Lung (tissue), 12 donors: ENCODE results near the gene CHN2. TPM values are rescaled to one million over a fixed set of nuclear protein-coding genes. Genes with fewer than 3 reads are reported as not detected.

Experiments
- ATAC-seq: fragments of 200-7000 bp; cut with Tn5 transposase; one replicate; pipeline ENCODE4 v1.9.1; 2020; ENCODE audit warnings: moderate number of reproducible peaks; ENCODE audit not compliant: insufficient read depth, low FRiP score
- DNase-seq, 3 donors: peaks; one replicate each; pipeline ENCODE4 v3.0.0-alpha.2; 2013 to 2017
- H3K27ac ChIP-seq, 2 donors: one replicate each; pipeline ENCODE4 v1.5.1; 2013; ENCODE audit warnings: mild to moderate bottlenecking in 2 of 2, moderate library complexity in 2 of 2, control low read depth in 1 of 2, inconsistent platforms in 1 of 2, low read depth in 1 of 2, low read length in 1 of 2
- H3K27me3 ChIP-seq, 3 donors: one replicate each; pipeline ENCODE4 v1.5.1; 2013; ENCODE audit warnings: low read length in 2 of 3; ENCODE audit not compliant: control insufficient read depth in 3 of 3, insufficient read depth in 3 of 3
- H3K36me3 ChIP-seq, 4 donors: one replicate each; pipeline ENCODE4 v1.5.1; 2013; ENCODE audit warnings: low read length in 4 of 4, mild to moderate bottlenecking in 1 of 4, moderate library complexity in 1 of 4; ENCODE audit not compliant: control insufficient read depth in 4 of 4, insufficient read depth in 4 of 4
- H3K4me1 ChIP-seq, 5 donors: one replicate each; pipeline ENCODE4 v1.5.1; 2013; ENCODE audit warnings: low read length in 5 of 5, mild to moderate bottlenecking in 2 of 5, moderate library complexity in 1 of 5; ENCODE audit not compliant: control insufficient read depth in 5 of 5, insufficient read depth in 5 of 5
- H3K4me3 ChIP-seq: one replicate; pipeline ENCODE4 v1.5.1; 2013; ENCODE audit warnings: mild to moderate bottlenecking, control low read depth, moderate library complexity
- H3K9ac ChIP-seq, 2 donors: one replicate each; pipeline ENCODE4 v1.5.1; 2013; ENCODE audit warnings: low read length in 2 of 2, control low read depth in 1 of 2; ENCODE audit not compliant: insufficient read depth in 1 of 2
- H3K9me3 ChIP-seq, 4 donors: one replicate each; pipeline ENCODE4 v1.5.1; 2013; ENCODE audit warnings: low read length in 3 of 4, mild to moderate bottlenecking in 1 of 4, moderate library complexity in 1 of 4; ENCODE audit not compliant: control insufficient read depth in 4 of 4, insufficient read depth in 3 of 4
- WGBS, 2 donors: extraction: QIAGEN DNeasy Blood & Tissue Kit; methylation state at CpG; one replicate each; pipeline ENCODE4 v1.1.7; 2013; 5-methylcytosine and 5-hydroxymethylcytosine counted together
- polyA plus RNA-seq, 2 donors: library from polyadenylated mRNA; stranded (reverse); fragments of 200-250 nt; gene quantifications; one replicate each; pipeline ENCODE4 v1.2.1, GENCODE V29; 2013
- total RNA-seq, 2 donors: library from RNA; depleted of rRNA in 1 of 2; stranded (reverse); fragments of >200 nt in 1 of 2; gene quantifications; one replicate each; pipeline ENCODE4 v1.2.1, GENCODE V29; 2014 to 2021
- TF ChIP-seq, protein P1 (sequence below): IDR thresholded peaks from 2 replicates; pipeline ENCODE4 v1.5.1; 2012; ENCODE audit warnings: mild to moderate bottlenecking; ENCODE audit errors: control extremely low read depth, extremely low read depth
- donor health status: control.
- donor health status: control.
- donor health status: Bipolar disorder and iron deficiency.
- donor health status: healthy.
- donor health status: DM: yes; HTN: yes; CAD: no.

CHN2 gene
- total and polyA plus RNA-seq, 4 donors: 3.2 to 11.0 (median 6.7) TPM

DNA sequence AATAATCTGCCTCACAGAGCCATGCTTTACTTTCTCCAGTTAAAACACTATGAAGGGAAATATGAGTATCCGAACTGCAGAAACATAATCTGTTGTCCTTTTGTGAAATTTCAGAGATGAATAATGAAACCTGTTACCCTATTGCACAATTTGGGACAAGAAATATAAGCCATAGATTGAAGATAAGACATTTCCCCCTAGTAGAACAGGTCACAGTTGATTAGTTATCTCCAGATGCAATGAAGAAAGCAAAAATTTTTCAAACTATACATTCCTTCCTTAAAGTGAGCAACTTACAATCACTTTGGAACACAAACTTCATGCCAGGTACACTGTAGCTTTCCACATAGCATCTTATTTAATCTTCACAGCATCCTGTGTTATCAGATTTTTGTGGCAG, 2.3 kb upstream of the CHN2 start:
- DNase-seq: no peak
- Histone ChIP-seq H3K36me3 (no peaks in the 10 kb centered on the region), H3K9me3 (no peaks in the 10 kb centered on the region), H3K4me1 (peaks cover 0 to 11% (median 6%) of the 10 kb centered on the region in 5 donors), H3K27ac (no peak overlapping the region), H3K4me3 (no peak overlapping the region), H3K9ac (no peak overlapping the region), H3K27me3 (peaks cover 0 to 66% (median 31%) of the 10 kb centered on the region in 3 donors)
- no peak for ATAC-seq
- TF ChIP-seq, protein P1, sequence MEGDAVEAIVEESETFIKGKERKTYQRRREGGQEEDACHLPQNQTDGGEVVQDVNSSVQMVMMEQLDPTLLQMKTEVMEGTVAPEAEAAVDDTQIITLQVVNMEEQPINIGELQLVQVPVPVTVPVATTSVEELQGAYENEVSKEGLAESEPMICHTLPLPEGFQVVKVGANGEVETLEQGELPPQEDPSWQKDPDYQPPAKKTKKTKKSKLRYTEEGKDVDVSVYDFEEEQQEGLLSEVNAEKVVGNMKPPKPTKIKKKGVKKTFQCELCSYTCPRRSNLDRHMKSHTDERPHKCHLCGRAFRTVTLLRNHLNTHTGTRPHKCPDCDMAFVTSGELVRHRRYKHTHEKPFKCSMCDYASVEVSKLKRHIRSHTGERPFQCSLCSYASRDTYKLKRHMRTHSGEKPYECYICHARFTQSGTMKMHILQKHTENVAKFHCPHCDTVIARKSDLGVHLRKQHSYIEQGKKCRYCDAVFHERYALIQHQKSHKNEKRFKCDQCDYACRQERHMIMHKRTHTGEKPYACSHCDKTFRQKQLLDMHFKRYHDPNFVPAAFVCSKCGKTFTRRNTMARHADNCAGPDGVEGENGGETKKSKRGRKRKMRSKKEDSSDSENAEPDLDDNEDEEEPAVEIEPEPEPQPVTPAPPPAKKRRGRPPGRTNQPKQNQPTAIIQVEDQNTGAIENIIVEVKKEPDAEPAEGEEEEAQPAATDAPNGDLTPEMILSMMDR: no peak
- WGBS, 2 donors: 46 to 77% methylated on average over 1 of the region's 1 CpG

DNA sequence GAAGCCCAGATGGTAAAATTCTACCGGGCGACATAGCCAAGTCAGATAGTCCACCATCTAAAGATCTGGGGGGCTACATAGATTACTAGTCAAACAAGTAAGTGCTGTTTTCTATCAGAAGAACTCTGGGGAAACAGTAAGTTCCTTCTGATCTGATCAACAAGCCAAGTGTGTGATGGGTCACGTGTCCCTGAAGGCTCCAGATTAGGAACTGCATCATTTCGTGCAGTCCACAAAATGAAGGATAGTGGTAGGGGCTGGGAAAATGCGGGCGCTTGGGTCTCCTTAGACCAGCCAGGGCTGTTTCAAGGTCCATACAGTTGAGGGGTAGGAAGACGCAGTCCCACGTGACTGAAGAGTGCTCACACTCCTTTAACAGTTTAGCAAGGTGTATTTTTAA, 1.8 kb upstream of the CHN2 start:
- H3K27me3 ChIP-seq: peaks cover 0 to 71% (median 32%) of the 10 kb centered on the region in 3 donors
- TF ChIP-seq, protein P1: no peak
- no peak for DNase-seq
- H3K9me3 ChIP-seq: no peaks in the 10 kb centered on the region
- H3K27ac ChIP-seq: no peak overlapping the region
- no peak for ATAC-seq
- no peak overlapping the region for H3K9ac ChIP-seq
- H3K36me3 ChIP-seq: no peaks in the 10 kb centered on the region
- peaks cover 0 to 11% (median 6%) of the 10 kb centered on the region in 5 donors for H3K4me1 ChIP-seq
- no peak overlapping the region for H3K4me3 ChIP-seq
- 94% methylated on average over 8 of the region's 8 CpGs for WGBS, 2 donors

DNA sequence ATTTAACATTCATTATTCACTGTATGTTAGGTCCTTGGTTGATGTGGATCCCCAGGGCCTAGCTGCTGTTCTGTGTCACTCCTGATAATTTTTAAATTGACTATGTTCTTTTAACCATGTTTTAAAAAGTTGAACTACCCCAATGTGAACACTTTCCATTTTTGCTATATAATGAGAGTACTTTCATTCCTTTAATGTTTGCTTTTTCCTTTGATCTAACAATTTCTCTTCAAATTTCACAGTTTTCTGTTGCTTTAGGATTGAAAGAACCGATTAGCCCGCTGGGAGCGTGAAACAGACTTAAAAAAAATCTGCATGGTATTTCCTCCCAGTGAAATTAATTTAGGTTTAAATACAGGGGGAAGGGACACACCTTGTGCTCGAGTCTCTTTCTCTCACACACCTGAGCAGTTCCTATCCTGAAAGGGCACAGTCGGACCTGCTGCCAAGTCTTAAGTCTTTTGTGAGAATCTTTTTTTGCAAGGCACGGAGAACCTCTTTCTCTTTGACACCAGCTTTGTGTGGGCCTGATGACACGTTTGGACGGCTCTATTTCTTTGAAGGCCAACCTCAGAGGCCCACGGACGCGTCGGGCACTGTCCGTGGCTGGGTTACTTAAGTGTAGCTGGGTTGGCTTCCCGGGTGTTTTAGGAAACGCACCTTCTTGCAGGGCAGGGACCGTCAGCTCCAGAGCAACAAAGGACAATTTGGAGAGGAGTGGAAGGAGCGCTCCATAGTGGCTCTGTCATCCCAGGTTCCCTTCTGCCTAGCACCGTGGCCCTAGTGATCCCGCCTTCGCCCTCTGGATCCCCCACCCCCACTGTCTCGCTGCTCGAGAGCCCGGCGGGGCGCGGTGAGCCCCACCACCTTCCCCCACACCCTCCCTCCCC, 1.0 kb upstream of the CHN2 start:
- no peak overlapping the region for H3K9ac ChIP-seq
- ATAC-seq: no peak
- TF ChIP-seq, protein P1: no peak

More for the DNA sequence above, 1.0 kb upstream of the CHN2 start:
- peaks cover 0 to 11% (median 6%) of the 10 kb centered on the region in 5 donors for H3K4me1 ChIP-seq
- no peaks in the 10 kb centered on the region for H3K9me3 ChIP-seq
- no peak overlapping the region for H3K4me3 ChIP-seq
- DNase-seq: peak in 2 of 3 donors; percentile 5 to 24
- 45 to 64% methylated on average over 20 to 26 of the region's 26 CpGs for WGBS, 2 donors
- H3K27me3 ChIP-seq: peaks cover 0 to 73% (median 33%) of the 10 kb centered on the region in 3 donors
- H3K36me3 ChIP-seq: no peaks in the 10 kb centered on the region
- no peak overlapping the region for H3K27ac ChIP-seq
